K562 (cell line): ENCODE data around the gene RPS8. TPM values are rescaled to one million over a fixed set of nuclear protein-coding genes. Genes with fewer than 3 reads are reported as not detected.

Experiments
- ATAC-seq: fragments of 200-7000 bp; cut with Tn5 transposase; 3 replicates; pipeline ENCODE4 v1.9.1; 2020; ENCODE audit warnings: moderate library complexity
- BruUV-seq: library from RNA; stranded (reverse); fragments of 400-500 nt; replicated peaks from 2 replicates; lab custom pipeline; 2021; lab: Mats Ljungman, UMichigan
- CTCF ChIA-PET: fragments of 300-600 bp; formaldehyde crosslinking; extraction: SDS; loops from one replicate; lab custom pipeline; 2021; ENCODE audit warnings: low intra/inter-chr PET ratio; lab: Yijun Ruan, JAX
- POLR2A ChIA-PET: fragments of 300-600, 350-650 bp; sonication (Branson Sonifier 250); formaldehyde crosslinking; extraction: SDS; loops from one replicate; lab custom pipeline; 2021; ENCODE audit warnings: antibody characterized with exemption, inconsistent platforms; lab: Yijun Ruan, JAX
- DNase-seq, 4 experiments: peaks; one replicate each; pipeline versions ENCODE4 v3.0.0 to v3.0.0-alpha.2; 2011 to 2018; ENCODE audit warnings: low spot score in 3 of 4, mixed read lengths in 3 of 4; ENCODE audit errors: extremely low read depth in 1 of 4
- FAIRE-seq: peaks from 2 replicates; lab custom pipeline; 2011; peaks lifted over from hg19 to GRCh38; lab: Jason Lieb, UNC
- H2AFZ ChIP-seq: 2 replicates; pipeline ENCODE4 v1.6.0; 2011; ENCODE audit warnings: low read depth, low read length, control low read depth, inconsistent platforms
- H3K27ac ChIP-seq: fragments of 200-600 bp; 3 replicates; pipeline ENCODE4 v1.8.0; 2011; ENCODE audit warnings: low read depth, mild to moderate bottlenecking, control low read depth, inconsistent platforms, low read length, moderate library complexity, mixed read lengths; ENCODE audit errors: extremely low read depth
- H3K27me3 ChIP-seq, 2 experiments: fragments of 300-600 bp in 1 of 2; 2 replicates in 1 of 2; 3 replicates in 1 of 2; pipeline versions ENCODE4 v1.6.0 to v1.8.0; 2011; ENCODE audit warnings: inconsistent platforms in 2 of 2, low read length in 2 of 2, mild to moderate bottlenecking in 1 of 2, mixed read lengths in 1 of 2, moderate library complexity in 1 of 2; ENCODE audit not compliant: control insufficient read depth in 2 of 2, insufficient read depth in 2 of 2
- H3K36me3 ChIP-seq: fragments of 300-600 bp; 3 replicates; pipeline ENCODE4 v1.8.0; 2011; ENCODE audit warnings: mild to moderate bottlenecking, low read length, inconsistent platforms; ENCODE audit not compliant: control insufficient read depth, insufficient read depth
- H3K4me1 ChIP-seq, 2 experiments: fragments of 200-600 bp in 1 of 2; replicated peaks in 1 of 2; 2 replicates in 1 of 2; 3 replicates in 1 of 2; pipeline versions ENCODE4 v1.5.1 to v1.8.0; 2011; ENCODE audit warnings: inconsistent platforms in 2 of 2, low read length in 2 of 2, mild to moderate bottlenecking in 1 of 2, mixed read lengths in 1 of 2, moderate library complexity in 1 of 2; ENCODE audit not compliant: control insufficient read depth in 2 of 2, insufficient read depth in 2 of 2
- H3K4me2 ChIP-seq: 2 replicates; pipeline ENCODE4 v1.6.1; 2011; ENCODE audit warnings: low read length, control low read depth, inconsistent platforms, mixed read lengths; ENCODE audit not compliant: insufficient read depth
- H3K4me3 ChIP-seq: fragments of 200-600 bp; sonication (generic), shearing (Covaris generic); 2 replicates; pipeline ENCODE4 v1.5.1; 2016; ENCODE audit warnings: control low read depth, inconsistent platforms
- H3K79me2 ChIP-seq: fragments of 200-600 bp; 3 replicates; pipeline ENCODE4 v1.8.0; 2011; ENCODE audit warnings: low read length, inconsistent platforms; ENCODE audit not compliant: control insufficient read depth, insufficient read depth
- H3K9ac ChIP-seq, 2 experiments: 2 replicates each; pipeline versions ENCODE4 v1.6.0 to v1.6.1; 2011; ENCODE audit warnings: low read depth in 2 of 2, low read length in 2 of 2, control low read depth in 1 of 2, inconsistent platforms in 1 of 2, mild to moderate bottlenecking in 1 of 2, mixed read lengths in 1 of 2; ENCODE audit not compliant: insufficient read depth in 1 of 2
- H3K9me1 ChIP-seq: one replicate; pipeline ENCODE4 v1.6.0; 2011; ENCODE audit warnings: inconsistent platforms, mild to moderate bottlenecking, low read length, moderate library complexity; ENCODE audit not compliant: control insufficient read depth, insufficient read depth
- H3K9me3 ChIP-seq: replicated peaks from 2 replicates; pipeline ENCODE4 v1.5.1; 2011; ENCODE audit warnings: low read depth, low read length, inconsistent platforms; ENCODE audit not compliant: control insufficient read depth, insufficient read depth
- H4K20me1 ChIP-seq: replicated peaks from 2 replicates; pipeline ENCODE4 v1.6.1; 2011; ENCODE audit warnings: low read length, inconsistent platforms, mixed read lengths; ENCODE audit not compliant: control insufficient read depth, insufficient read depth
- ARID2 ChIP-seq: fragments of 450-650 bp; IDR thresholded peaks from 2 replicates; pipeline ENCODE4 v1.6.1; 2017; ENCODE audit warnings: antibody characterized with exemption, mild to moderate bottlenecking
- BRCA1 ChIP-seq, 2 experiments: fragments of 450-650 bp in 1 of 2; sonication (generic) in 1 of 2; formaldehyde crosslinking in 1 of 2; IDR thresholded peaks; 2 replicates each; pipeline versions ENCODE4 v1.5.0 to v1.6.1; 2017 to 2020; ENCODE audit warnings: mild to moderate bottlenecking in 1 of 2, missing genetic modification reagents in 1 of 2
- CEBPB ChIP-seq: fragments of 450-650 bp; IDR thresholded peaks from 2 replicates; pipeline ENCODE4 v1.6.1; 2016; ENCODE audit warnings: missing genetic modification characterization, missing compliant biosample characterization
- GTF2E2 ChIP-seq: fragments of 200-800 bp; sonication (Bioruptor generic); IDR thresholded peaks from 2 replicates; pipeline ENCODE4 v1.6.1; 2016; ENCODE audit warnings: missing genetic modification characterization, missing compliant biosample characterization
- KDM1A ChIP-seq, 2 experiments: fragments of 450-650 bp; IDR thresholded peaks; 2 replicates each; pipeline ENCODE4 v1.6.1; 2016; ENCODE audit warnings: mild to moderate bottlenecking in 2 of 2
- MEIS2 ChIP-seq: fragments of 450-650 bp; IDR thresholded peaks from 2 replicates; pipeline ENCODE4 v1.6.1; 2014; ENCODE audit warnings: mild to moderate bottlenecking; ENCODE audit not compliant: partially characterized antibody
- TRIM24 ChIP-seq, 2 experiments: fragments of 450-650 bp; IDR thresholded peaks; 2 replicates each; pipeline ENCODE4 v1.6.1; 2016
- ZC3H4 ChIP-seq: sonication (generic); formaldehyde crosslinking; IDR thresholded peaks from 2 replicates; pipeline ENCODE4 v1.9.0; 2021; ENCODE audit warnings: missing genetic modification reagents, borderline replicate concordance
- ZNF133 ChIP-seq: fragments of 250-450 bp; sonication (Bioruptor Pico); IDR thresholded peaks from 2 replicates; pipeline ENCODE4 v1.4.0; 2020; ENCODE audit warnings: mild to moderate bottlenecking
- WGBS: fragments of 100-300 bp; shearing (Covaris generic); methylation state at CpG from one replicate; pipeline ENCODE4 v1.1.6; 2016; ENCODE audit warnings: low coverage, mixed read lengths; ENCODE audit not compliant: insufficient coverage; ENCODE audit errors: missing lambda C conversion rate; 5-methylcytosine and 5-hydroxymethylcytosine counted together
- in situ Hi-C: fragments of 300-500 bp; cut with MboI; formaldehyde crosslinking; loops from 4 replicates; pipeline ENCODE4 v1.15.0; 2018; ENCODE audit warnings: inconsistent platforms, mixed read lengths
- intact Hi-C: fragments of 100-400 bp; cut with micrococcal nuclease; formaldehyde crosslinking; loops from 2 replicates; pipeline ENCODE4 v1.14.2; 2022
- polyA plus RNA-seq, 8 experiments: library from polyadenylated mRNA; depleted of rRNA in 4 of 8; stranded (reverse) in 5 of 8; unstranded in 3 of 8; fragments of >200 nt; fragmentation: Nextera tagmentation in 2 of 8; fragmentation: Illumina TruSeq in 1 of 8; extraction: Ambion mirVana in 2 of 8; extraction: Trizol in 1 of 8; gene quantifications; 2 replicates each; pipeline versions ENCODE4 v1.2.1 to v1.2.3, GENCODE V29; 2011 to 2014; ENCODE audit warnings: inconsistent platforms in 1 of 8, missing spikeins in 1 of 8
- total RNA-seq, 7 experiments: library from RNA; depleted of rRNA in 6 of 7; stranded (reverse); fragments of >200 nt in 6 of 7; fragmentation: Illumina TruSeq in 2 of 7; extraction: Trizol in 2 of 7; gene quantifications; 2 replicates each; pipeline versions ENCODE4 v1.2.1 to v1.2.3, GENCODE V29; 2011 to 2021; ENCODE audit warnings: low replicate concordance in 1 of 7

Gene RPS8
- total and polyA plus RNA-seq, 9 of the 15 experiments (the other 6 are each of a cell fraction or from before 2014, with no cell fraction given): 2,431 to 4,168 (median 3,109) TPM

GRCh38 chr1:44817307-44817706, 42.0 kb downstream of the RPS8 start:
- in situ Hi-C loops (no loop called here), intact Hi-C loops (loop anchor here (5.0 kb wide), 1 partner anchor 40 kb away; the partner anchor contains the start of gene RPS8)
- no peaks in the 10 kb centered on the region for H3K9me1 ChIP-seq
- H3K4me1 ChIP-seq: peaks cover 13 to 31% of the 10 kb centered on the region in 2 experiments
- H3K9ac ChIP-seq: no peak overlapping the region
- FAIRE-seq (no peak), DNase-seq (no peak), ATAC-seq (no peak)
- H3K27ac ChIP-seq: no peak overlapping the region
- no peaks in the 10 kb centered on the region for H4K20me1 ChIP-seq
- no peak overlapping the region for H2AFZ ChIP-seq
- no peaks in the 10 kb centered on the region for H3K79me2 ChIP-seq
- WGBS: 37% methylated on average over 2 of the region's 2 CpGs
- BruUV-seq: no TSS peak
- TF ChIP-seq ZNF133 (CRISPR knock-in tag) (no peak), GTF2E2 (tag) (no peak), MEIS2 (peak; percentile 54), KDM1A (IDR thresholded peaks at IDR 0.05) (0 out of 4 replicates have a peak, but pooled peaks of 1 of the 2 experiments have one; percentile 19)
- H3K36me3 ChIP-seq: no peaks in the 10 kb centered on the region
- no peak overlapping the region for H3K4me3 ChIP-seq
- CTCF ChIA-PET: no interaction called here
- H3K27me3 ChIP-seq: no peaks in the 10 kb centered on the region
- POLR2A ChIA-PET: interaction anchor here (1.0 to 9.2 kb wide), 10 partner anchors 13 to 522 kb away, joined by 3 to 594 read pairs (median 94); partner anchors contain the start of genes BEST4, BTBD19, DYNLT4 and EIF2B3
- no peak overlapping the region for H3K4me2 ChIP-seq
- H3K9me3 ChIP-seq: no peaks in the 10 kb centered on the region; the same call in 1 of the 2 replicates

- no peaks in the 10 kb centered on the region for H3K79me2 ChIP-seq
- H2AFZ ChIP-seq: no peak overlapping the region
- intact Hi-C loops: loop anchor here (2.0 to 5.0 kb wide), 2 partner anchors 17 to 41 kb away; partner anchors contain the start of genes PLK3 and RPS8
- WGBS: 85% methylated on average over 11 of the region's 11 CpGs
- FAIRE-seq: no peak
- ChIA-PET POLR2A (interaction anchor here (0.6 to 9.2 kb wide), 21 partner anchors 14 to 1429 kb away, joined by 3 to 594 read pairs (median 11); partner anchors contain the start of genes BEST4, BTBD19, DYNLT4 and EIF2B3), CTCF (no interaction called here)
- no peak overlapping the region for H3K27ac ChIP-seq
- in situ Hi-C loops: no loop called here
- H3K9ac ChIP-seq: no peak overlapping the region
- no peak overlapping the region for H3K4me2 ChIP-seq
- H3K27me3 ChIP-seq: no peaks in the 10 kb centered on the region
- peaks cover 13 to 33% of the 10 kb centered on the region in 2 experiments for H3K4me1 ChIP-seq
- H4K20me1 ChIP-seq: no peaks in the 10 kb centered on the region
- no peak overlapping the region for H3K4me3 ChIP-seq
- no TSS peak for BruUV-seq
- TF ChIP-seq BRCA1 (IDR thresholded peaks at IDR 0.05) (no peak), BRCA1 (CRISPR knock-in tag; IDR thresholded peaks at IDR 0.05) (no peak), ARID2 (no peak), ZC3H4 (CRISPR knock-in tag) (peak; percentile 72; the same call in 1 of the 2 replicates), CEBPB (tag) (0 out of 2 replicates have a peak, but pooled peaks have one; percentile 16), KDM1A (IDR thresholded peaks at IDR 0.05) (0 out of 4 replicates have a peak, but pooled peaks of 1 of the 2 experiments have one; percentile 1), TRIM24 (IDR thresholded peaks at IDR 0.05) (0 out of 4 replicates have a peak, but pooled peaks of 1 of the 2 experiments have one; percentile 16)
- TF ChIP-seq, all 486 proteins: peak for 4
- Histone ChIP-seq H3K36me3 (no peaks in the 10 kb centered on the region), H3K9me1 (no peaks in the 10 kb centered on the region), H3K9me3 (no peaks in the 10 kb centered on the region; the same call in 1 of the 2 replicates)
- ATAC-seq: no peak
- DNase-seq: no peak
Observed at GRCh38 chr1:44817771-44818495, 42.6 kb downstream of the RPS8 start.
